Measurements from ENCODE around the gene CCDC188. TPM values are rescaled to one million over a fixed set of nuclear protein-coding genes. Genes with fewer than 3 reads are reported as not detected.
A peak's percentile ranks its signal among the peaks of the same experiment; 100 is the strongest.

CCDC188 gene
- total RNA-seq, 3 donors from 2014 or later (not counting 1 experiment from before 2014, with no cell fraction given): 0.64 TPM; not detected in 2

- H3K27ac ChIP-seq (ENCODE audit: low read length): no peak overlapping the region
- Mint-ChIP-seq H3K9me3 (no peaks in the 10 kb centered on the region), H3K27ac (no peak overlapping the region), H3K4me1 (peaks cover 4 to 32% of the 10 kb centered on the region in 2 donors), H3K4me3 (peak overlapping the region; percentile 74), H3K27me3 (ENCODE audit: low read depth in 2 of 2) (no peaks in the 10 kb centered on the region), H3K36me3 (no peaks in the 10 kb centered on the region)
- no peaks in the 10 kb centered on the region for H3K36me3 ChIP-seq (ENCODE audit: control insufficient read depth, insufficient read depth, low read length)
- no peaks in the 10 kb centered on the region for H3K27me3 ChIP-seq (ENCODE audit: control insufficient read depth, insufficient read depth, low read length)
- peak overlapping the region; percentile 50 for H3K4me3 ChIP-seq (ENCODE audit: low read length)
- no peak for TF ChIP-seq CTCF (IDR thresholded peaks at IDR 0.05)
- no peak for ATAC-seq
- DNase-seq: no peak
- intact Hi-C loops (cut with micrococcal nuclease): no loop called here
- 84% methylated on average over 16 of the region's 16 CpGs for WGBS (ENCODE audit: insufficient coverage)
- H3K4me1 ChIP-seq (ENCODE audit: control insufficient read depth, insufficient read depth, low read length): peaks cover 50% of the 10 kb centered on the region
- no peaks in the 10 kb centered on the region for H3K9me3 ChIP-seq (ENCODE audit: control insufficient read depth, insufficient read depth, low read length)
Measured at GRCh38 chr22:20132686-20133246, 18.1 kb downstream of the CCDC188 start.

- Histone ChIP-seq H3K4me3 (ENCODE audit: low read length) (peak overlapping the region; percentile 50), H3K36me3 (ENCODE audit: control insufficient read depth, insufficient read depth, low read length) (no peaks in the 10 kb centered on the region), H3K4me1 (ENCODE audit: control insufficient read depth, insufficient read depth, low read length) (peaks cover 46% of the 10 kb centered on the region), H3K9me3 (ENCODE audit: control insufficient read depth, insufficient read depth, low read length) (no peaks in the 10 kb centered on the region), H3K27me3 (ENCODE audit: control insufficient read depth, insufficient read depth, low read length) (no peaks in the 10 kb centered on the region), H3K27ac (ENCODE audit: low read length) (no peak overlapping the region)
- TF ChIP-seq CTCF (IDR thresholded peaks at IDR 0.05): no peak
- ATAC-seq: peak; percentile 2 to 23 (median 22)
- H3K27me3 Mint-ChIP-seq (ENCODE audit: low read depth in 2 of 2): no peaks in the 10 kb centered on the region
- under 1% methylated on average over 72 of the region's 72 CpGs for WGBS (ENCODE audit: insufficient coverage)
- peak in 1 of 2 donors; percentile 55 for DNase-seq
- H3K9me3 Mint-ChIP-seq: no peaks in the 10 kb centered on the region
- intact Hi-C loops (cut with micrococcal nuclease): loop anchor here (2.0 kb wide), 1 partner anchor 15 kb away; the partner anchor contains the start of genes RANBP1 and TRMT2A
- H3K36me3 Mint-ChIP-seq: no peaks in the 10 kb centered on the region
- peak overlapping the region; percentile 74 for H3K4me3 Mint-ChIP-seq
- no peak overlapping the region for H3K27ac Mint-ChIP-seq
- H3K4me1 Mint-ChIP-seq: peaks cover 0 to 28% of the 10 kb centered on the region in 2 donors
Measured at GRCh38 chr22:20131859-20132685, 18.8 kb downstream of the CCDC188 start.

GRCh38 chr22:20131597-20131858 lies 19.3 kb downstream of the CCDC188 start, which contains the start of gene ZDHHC8:
ZDHHC8 (plus strand) TSS chr22:20131804; CDS start chr22:20131948, 144 bp downstream.
- Mint-ChIP-seq H3K27ac (peak within 1 kb of the TSS in 1 of 2 donors; percentile 35), H3K27me3 (ENCODE audit: low read depth in 2 of 2) (no peaks in the 10 kb centered on the region), H3K4me3 (peak within 1 kb of the TSS; percentile 74), H3K36me3 (no peaks in the 10 kb centered on the region), H3K4me1 (peaks cover 0 to 25% of the 10 kb centered on the region in 2 donors), H3K9me3 (no peaks in the 10 kb centered on the region)
- 0% methylated on average over 43 of the region's 43 CpGs for WGBS (ENCODE audit: insufficient coverage)
- peak; percentile 29 to 68 for DNase-seq
- H3K4me3 ChIP-seq (ENCODE audit: low read length): peak within 1 kb of the TSS; percentile 66
- no peak for TF ChIP-seq CTCF (IDR thresholded peaks at IDR 0.05)
- intact Hi-C loops (cut with micrococcal nuclease): loop anchor here (2.0 kb wide), 1 partner anchor 15 kb away; the partner anchor contains the start of genes RANBP1 and TRMT2A
- H3K27me3 ChIP-seq (ENCODE audit: control insufficient read depth, insufficient read depth, low read length): no peaks in the 10 kb centered on the region
- no peaks in the 10 kb centered on the region for H3K9me3 ChIP-seq (ENCODE audit: control insufficient read depth, insufficient read depth, low read length)
- peaks cover 46% of the 10 kb centered on the region for H3K4me1 ChIP-seq (ENCODE audit: control insufficient read depth, insufficient read depth, low read length)
- peak within 1 kb of the TSS; percentile 67 for H3K27ac ChIP-seq (ENCODE audit: low read length)
- no peaks in the 10 kb centered on the region for H3K36me3 ChIP-seq (ENCODE audit: control insufficient read depth, insufficient read depth, low read length)
- ATAC-seq: peak; percentile 74 to 80 (median 77)

All from natural killer cell (primary cell).